Spleen (tissue), 11 donors: ENCODE measurements around the gene NUDT8. TPM values are rescaled to one million over a fixed set of nuclear protein-coding genes. Genes with fewer than 3 reads are reported as not detected.
"Not testable (repeated sequence)": the region's sequence is repeated elsewhere in the genome, so short reads cannot be mapped to it uniquely, and the experiment has no call there.

Experiments
- DNase-seq: peaks from one replicate; pipeline ENCODE4 v3.0.0-alpha.2; 2020
- H3K27ac ChIP-seq, 8 donors: fragments of 200-600 bp; sonication (generic) in 7 of 8; 1 replicate in 4 of 8; 2 replicates in 4 of 8; pipeline versions ENCODE4 v1.5.0 to v1.8.0; 2016 to 2021; ENCODE audit warnings: inconsistent platforms in 4 of 8, mild to moderate bottlenecking in 4 of 8, moderate library complexity in 1 of 8
- H3K27me3 ChIP-seq, 7 donors: fragments of 200-600 bp; sonication (generic) in 6 of 7; replicated peaks in 1 of 7; 1 replicate in 4 of 7; 2 replicates in 3 of 7; pipeline versions ENCODE4 v1.5.0 to v1.8.0; 2016 to 2021; ENCODE audit warnings: inconsistent platforms in 3 of 7, mild to moderate bottlenecking in 1 of 7
- H3K36me3 ChIP-seq, 6 donors: fragments of 200-600 bp; sonication (generic) in 5 of 6; 1 replicate in 4 of 6; 2 replicates in 2 of 6; pipeline versions ENCODE4 v1.5.0 to v1.8.0; 2016 to 2021; ENCODE audit warnings: inconsistent platforms in 2 of 6
- H3K4me1 ChIP-seq, 6 donors: fragments of 200-600 bp; sonication (generic) in 5 of 6; 1 replicate in 3 of 6; 2 replicates in 3 of 6; pipeline versions ENCODE4 v1.5.0 to v1.8.0; 2016 to 2021; ENCODE audit warnings: inconsistent platforms in 3 of 6
- H3K4me3 ChIP-seq, 8 donors: fragments of 200-600 bp; sonication (generic) in 7 of 8; 1 replicate in 4 of 8; 2 replicates in 4 of 8; pipeline versions ENCODE4 v1.5.0 to v1.8.0; 2016 to 2021; ENCODE audit warnings: inconsistent platforms in 4 of 8, mild to moderate bottlenecking in 4 of 8, moderate library complexity in 2 of 8
- H3K9me3 ChIP-seq, 8 donors: fragments of 200-600 bp; sonication (generic) in 7 of 8; 1 replicate in 4 of 8; 2 replicates in 4 of 8; pipeline versions ENCODE4 v1.5.0 to v1.8.0; 2016 to 2021; ENCODE audit warnings: inconsistent platforms in 4 of 8
- POLR2A ChIP-seq, 3 donors: fragments of 450-650 bp; IDR thresholded peaks; one replicate each; pipeline ENCODE4 v1.5.1; 2017; ENCODE audit warnings: antibody characterized with exemption in 3 of 3, mild to moderate bottlenecking in 1 of 3
- POLR2AphosphoS5 ChIP-seq, 3 donors: sonication (generic); formaldehyde crosslinking; IDR thresholded peaks; one replicate each; pipeline ENCODE4 v1.5.1; 2017; ENCODE audit warnings: antibody characterized with exemption in 3 of 3
- WGBS, 5 donors: extraction: QIAGEN DNeasy Blood & Tissue Kit in 3 of 5; methylation state at CpG; one replicate each; pipeline versions ENCODE4 v1.1.5 to v1.1.7; 2013 to 2018; 5-methylcytosine and 5-hydroxymethylcytosine counted together
- intact Hi-C: fragments of 100-400 bp; cut with DNase I; formaldehyde crosslinking; loops from one replicate; pipeline ENCODE4 v1.15.0; 2023; ENCODE audit warnings: low total_unique reads
- polyA plus RNA-seq, 3 donors: library from polyadenylated mRNA; stranded (reverse); fragments of 200-250 nt; gene quantifications; one replicate each; pipeline ENCODE4 v1.2.1, GENCODE V29; 2013
- total RNA-seq, 7 donors: library from RNA; depleted of rRNA in 3 of 7; stranded (reverse); fragments of >200 nt in 3 of 7; fragmentation: NEBNext Ultra II Directional in 4 of 7; extraction: Animal tissue kit (Norgen Biotek cat#: 25700) in 4 of 7; gene quantifications; one replicate each; pipeline versions ENCODE4 v1.1.0 to v1.2.1, GENCODE V29; 2016 to 2021
- TF ChIP-seq, protein P1 (sequence below), 11 experiments: fragments of 200-600 bp in 7 of 11; fragments of 450-650 bp in 4 of 11; sonication (generic) in 4 of 11; IDR thresholded peaks in 8 of 11; conservative IDR thresholded peaks in 3 of 11; 1 replicate in 7 of 11; 2 replicates in 4 of 11; pipeline versions ENCODE4 v1.4.0 to v1.8.0; 2016 to 2021; ENCODE audit warnings: antibody characterized with exemption in 11 of 11, inconsistent platforms in 4 of 11, mild to moderate bottlenecking in 1 of 11
- donor health status: healthy with polysubstance abuse.
- donor health status: DM: no; HTN: no; CAD: no; lungs with moderate emphysema.
- donor health status: DM: no; HTN: no; CAD: no.
- donor health status: Bipolar disorder and iron deficiency.
- donor health status: healthy.
- donor health status: DM: no; HTN: no; CAD: no.
- donor health status: DM: yes; HTN: yes; CAD: no.

Gene NUDT8
- total and polyA plus RNA-seq, 10 donors, result 2.7 to 9.2 (median 5.9) TPM

DNA sequence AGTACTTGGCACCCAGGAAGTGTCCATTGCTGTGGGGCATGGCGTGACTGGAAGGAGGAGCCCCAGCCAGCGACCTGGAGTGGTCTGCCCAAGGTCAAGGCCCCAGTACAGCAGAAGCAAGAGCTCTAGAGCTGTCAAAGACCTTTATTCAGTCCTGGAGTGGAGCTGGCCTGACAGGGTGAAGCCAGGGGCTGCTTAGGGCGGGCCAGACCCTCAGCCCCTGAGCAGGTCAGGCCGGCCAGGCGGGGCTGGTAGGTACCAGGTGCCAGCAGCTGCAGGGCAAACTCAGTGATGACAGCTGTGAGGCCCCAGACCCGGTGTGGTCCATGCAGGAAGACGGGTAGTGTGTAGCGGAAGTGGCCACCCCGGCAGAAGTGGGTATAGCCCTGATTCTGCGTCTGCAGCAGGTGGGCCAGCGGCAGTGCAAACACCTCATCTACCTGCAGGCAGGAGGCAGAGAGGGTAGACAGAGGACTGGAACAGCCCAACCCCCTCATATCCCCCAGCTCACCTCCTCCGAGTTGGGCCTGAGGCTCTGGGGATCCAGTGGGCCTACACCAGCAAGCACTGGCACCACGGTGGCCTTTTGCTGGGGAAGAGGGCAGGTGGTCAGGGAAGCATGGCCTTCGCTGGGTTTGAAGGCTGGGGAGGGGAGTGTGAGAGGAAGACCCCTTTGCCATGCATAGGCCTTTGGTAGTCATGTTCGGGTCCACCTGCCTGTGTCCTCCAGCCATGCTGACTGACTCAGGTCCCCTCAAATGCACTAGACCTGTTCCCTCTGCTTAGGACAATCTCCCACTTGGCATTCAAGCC lies 1.7 kb downstream of the NUDT8 start:
- Histone ChIP-seq H3K27me3 (no peaks in the 10 kb centered on the region), H3K4me3 (no peak overlapping the region), H3K27ac (no peak overlapping the region), H3K9me3 (no peaks in the 10 kb centered on the region), H3K36me3 (no peaks in the 10 kb centered on the region), H3K4me1 (peaks cover 7 to 25% (median 20%) of the 10 kb centered on the region in 6 donors)
- 86 to 93% (median 89%) methylated on average over 13 to 15 of the region's 15 CpGs for WGBS, 5 donors
- TF ChIP-seq POLR2A (IDR thresholded peaks at IDR 0.05) (no peak), POLR2AphosphoS5 (IDR thresholded peaks at IDR 0.05) (no peak)
- peak; percentile 76 for DNase-seq
- intact Hi-C loops, result no loop called here

DNA sequence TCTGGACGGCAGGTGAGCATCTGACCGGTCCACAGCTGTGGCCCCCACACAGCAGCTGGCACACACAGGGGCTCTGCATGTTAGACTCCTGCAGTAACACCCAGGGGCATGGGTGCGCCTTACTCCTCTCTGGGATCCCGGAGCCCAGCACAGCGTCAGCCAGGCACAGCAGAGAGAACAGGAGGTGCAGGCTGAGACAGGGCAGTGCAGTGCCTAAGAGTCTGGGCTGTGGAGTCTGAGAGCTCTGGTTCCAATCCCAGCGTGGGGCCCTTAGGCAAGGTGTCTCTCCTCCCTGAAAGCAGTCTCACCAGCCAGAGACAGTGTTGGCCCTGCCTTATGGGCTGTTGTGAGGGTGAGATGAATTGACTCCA lies 2.3 kb downstream of the NUDT8 start:
- DNase-seq, result peak; percentile 70
- no peak overlapping the region for H3K4me3 ChIP-seq

DNA sequence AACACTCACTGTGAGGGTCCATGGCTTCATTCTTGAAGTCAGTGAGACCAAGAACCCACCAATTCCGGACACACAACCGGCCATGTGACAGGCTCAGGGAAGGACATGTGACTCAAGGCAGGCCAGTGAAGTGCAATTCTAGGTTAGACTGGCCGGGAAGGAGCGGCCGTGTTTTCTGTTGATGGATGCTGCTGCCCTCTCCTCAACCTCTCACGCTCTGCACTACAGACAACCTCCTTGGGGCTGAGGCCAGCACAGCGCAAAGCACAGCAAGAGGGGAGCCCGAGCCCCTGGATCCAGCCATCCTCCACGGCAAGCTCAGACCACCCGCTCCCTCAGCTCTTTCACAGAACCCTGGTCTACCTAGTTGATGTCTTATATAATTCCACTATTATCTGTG lies 2.8 kb downstream of the NUDT8 start:
- H3K27ac ChIP-seq, result no peak overlapping the region
- H3K4me3 ChIP-seq, result no peak overlapping the region
- 90 to 95% (median 94%) methylated on average over 8 to 10 of the region's 10 CpGs for WGBS, 5 donors
- no peaks in the 10 kb centered on the region for H3K27me3 ChIP-seq
- TF ChIP-seq POLR2AphosphoS5 (IDR thresholded peaks at IDR 0.05) (no peak), POLR2A (IDR thresholded peaks at IDR 0.05) (no peak)
- TF ChIP-seq, protein P1, sequence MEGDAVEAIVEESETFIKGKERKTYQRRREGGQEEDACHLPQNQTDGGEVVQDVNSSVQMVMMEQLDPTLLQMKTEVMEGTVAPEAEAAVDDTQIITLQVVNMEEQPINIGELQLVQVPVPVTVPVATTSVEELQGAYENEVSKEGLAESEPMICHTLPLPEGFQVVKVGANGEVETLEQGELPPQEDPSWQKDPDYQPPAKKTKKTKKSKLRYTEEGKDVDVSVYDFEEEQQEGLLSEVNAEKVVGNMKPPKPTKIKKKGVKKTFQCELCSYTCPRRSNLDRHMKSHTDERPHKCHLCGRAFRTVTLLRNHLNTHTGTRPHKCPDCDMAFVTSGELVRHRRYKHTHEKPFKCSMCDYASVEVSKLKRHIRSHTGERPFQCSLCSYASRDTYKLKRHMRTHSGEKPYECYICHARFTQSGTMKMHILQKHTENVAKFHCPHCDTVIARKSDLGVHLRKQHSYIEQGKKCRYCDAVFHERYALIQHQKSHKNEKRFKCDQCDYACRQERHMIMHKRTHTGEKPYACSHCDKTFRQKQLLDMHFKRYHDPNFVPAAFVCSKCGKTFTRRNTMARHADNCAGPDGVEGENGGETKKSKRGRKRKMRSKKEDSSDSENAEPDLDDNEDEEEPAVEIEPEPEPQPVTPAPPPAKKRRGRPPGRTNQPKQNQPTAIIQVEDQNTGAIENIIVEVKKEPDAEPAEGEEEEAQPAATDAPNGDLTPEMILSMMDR (IDR thresholded peaks at IDR 0.05 in 8 of 11, conservative IDR thresholded peaks at IDR 0.05 in 3 of 11), result no peak
- H3K9me3 ChIP-seq, result no peaks in the 10 kb centered on the region
- H3K4me1 ChIP-seq, result peaks cover 7 to 25% (median 20%) of the 10 kb centered on the region in 6 donors
- H3K36me3 ChIP-seq, result no peaks in the 10 kb centered on the region
- DNase-seq, result peak; percentile 69
- intact Hi-C loops, result no loop called here

More for the DNA sequence above, 2.3 kb downstream of the NUDT8 start:
- no peaks in the 10 kb centered on the region for H3K36me3 ChIP-seq
- 90 to 100% (median 94%) methylated on average over 3 to 6 of the region's 6 CpGs for WGBS, 5 donors
- no peaks in the 10 kb centered on the region for H3K27me3 ChIP-seq
- intact Hi-C loops, result no loop called here
- H3K4me1 ChIP-seq, result peaks cover 7 to 25% (median 20%) of the 10 kb centered on the region in 6 donors
- no peaks in the 10 kb centered on the region for H3K9me3 ChIP-seq
- TF ChIP-seq POLR2A (IDR thresholded peaks at IDR 0.05) (no peak), POLR2AphosphoS5 (IDR thresholded peaks at IDR 0.05) (no peak)
- TF ChIP-seq, protein P1 (IDR thresholded peaks at IDR 0.05 in 8 of 11, conservative IDR thresholded peaks at IDR 0.05 in 3 of 11), result no peak
- no peak overlapping the region for H3K27ac ChIP-seq

DNA sequence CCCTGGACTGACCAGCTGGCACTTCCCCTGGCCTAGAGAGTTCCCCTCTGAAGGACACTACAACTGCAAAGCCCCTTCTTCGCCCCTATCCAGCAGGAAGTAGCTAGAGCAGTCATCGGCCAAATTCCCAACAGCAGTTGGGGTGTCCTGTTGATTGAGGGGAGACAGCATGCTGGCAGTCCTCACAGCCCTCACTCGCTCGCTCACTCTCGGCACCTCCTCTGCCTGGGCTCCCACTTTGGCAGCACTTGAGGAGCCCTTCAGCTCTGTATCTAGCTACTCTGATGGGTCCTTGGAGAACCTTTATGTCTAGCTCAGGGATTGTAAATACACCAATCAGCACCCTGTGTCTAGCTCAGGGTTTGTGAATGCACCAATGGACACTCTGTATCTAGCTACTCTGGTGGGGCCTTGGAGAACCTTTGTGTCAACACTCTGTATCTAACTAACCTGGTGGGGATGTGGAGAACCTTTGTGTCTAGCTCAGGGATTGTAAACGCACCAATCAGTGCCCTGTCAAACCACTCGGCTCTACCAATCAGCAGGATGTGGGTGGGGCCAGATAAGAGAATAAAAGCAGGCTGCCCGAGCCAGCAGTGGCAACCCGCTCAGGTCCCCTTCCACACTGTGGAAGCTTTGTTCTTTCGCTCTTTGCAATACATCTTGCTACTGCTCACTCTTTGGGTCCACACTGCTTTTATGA lies 3.5 kb downstream of the NUDT8 start:
- H3K4me3 ChIP-seq, H3K36me3 ChIP-seq, H3K27ac ChIP-seq, intact Hi-C loops, H3K27me3 ChIP-seq, DNase-seq, H3K9me3 ChIP-seq: not testable (repeated sequence)
- peaks cover 7 to 23% (median 20%) of the 10 kb centered on the region in 6 donors for H3K4me1 ChIP-seq
- WGBS, 5 donors, result 89 to 95% (median 92%) methylated on average over 9 to 10 of the region's 10 CpGs

DNA sequence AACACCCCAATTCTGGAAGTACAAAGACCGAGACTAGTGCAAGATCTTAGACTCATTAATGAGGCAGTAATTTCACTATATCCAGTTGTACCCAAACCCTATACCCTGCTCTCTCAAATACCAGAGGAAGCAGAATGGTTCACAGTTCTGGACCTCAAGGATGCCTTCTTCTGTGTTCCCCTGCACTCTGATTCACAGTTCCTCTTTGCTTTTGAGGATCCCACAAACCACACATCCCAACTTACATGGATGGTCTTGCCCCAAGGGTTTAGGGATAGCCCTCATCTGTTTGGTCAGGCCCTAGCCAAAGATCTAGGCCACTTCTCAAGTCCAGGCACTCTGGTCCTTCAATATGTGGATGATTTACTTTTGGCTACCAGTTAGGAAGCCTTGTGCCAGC lies 5.9 kb downstream of the NUDT8 start:
- intact Hi-C loops, DNase-seq: not testable (repeated sequence)

DNA sequence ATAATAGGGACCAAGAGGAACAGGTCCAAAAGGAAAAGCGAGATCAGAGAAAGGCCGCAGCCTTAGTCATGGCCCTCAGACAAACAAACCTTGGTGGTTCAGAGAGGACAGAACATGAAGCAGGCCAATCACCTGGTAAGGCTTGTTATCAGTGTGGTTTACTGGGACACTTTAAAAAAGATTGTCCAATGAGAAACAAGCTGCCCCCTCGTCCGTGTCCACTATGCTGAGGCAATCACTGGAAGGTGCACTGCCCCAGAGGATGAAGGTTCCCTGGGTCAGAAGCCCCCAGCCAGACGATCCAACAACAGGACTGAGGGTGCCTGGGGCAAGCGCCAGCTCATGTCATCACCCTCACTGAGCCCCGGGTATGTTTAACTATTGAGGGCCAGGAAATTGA lies 6.8 kb downstream of the NUDT8 start:
- WGBS, 5 donors, result 60 to 90% (median 75%) methylated on average over 6 to 7 of the region's 7 CpGs
- H3K36me3 ChIP-seq, H3K9me3 ChIP-seq, DNase-seq, H3K4me3 ChIP-seq, H3K4me1 ChIP-seq, intact Hi-C loops, H3K27ac ChIP-seq, H3K27me3 ChIP-seq: not testable (repeated sequence)

More for the DNA sequence above, 5.9 kb downstream of the NUDT8 start:
- H3K4me3 ChIP-seq, H3K27me3 ChIP-seq, H3K4me1 ChIP-seq, H3K36me3 ChIP-seq, H3K27ac ChIP-seq, H3K9me3 ChIP-seq: not testable (repeated sequence)
- 75 to 94% (median 89%) methylated on average over 1 of the region's 1 CpG for WGBS, 5 donors

DNA sequence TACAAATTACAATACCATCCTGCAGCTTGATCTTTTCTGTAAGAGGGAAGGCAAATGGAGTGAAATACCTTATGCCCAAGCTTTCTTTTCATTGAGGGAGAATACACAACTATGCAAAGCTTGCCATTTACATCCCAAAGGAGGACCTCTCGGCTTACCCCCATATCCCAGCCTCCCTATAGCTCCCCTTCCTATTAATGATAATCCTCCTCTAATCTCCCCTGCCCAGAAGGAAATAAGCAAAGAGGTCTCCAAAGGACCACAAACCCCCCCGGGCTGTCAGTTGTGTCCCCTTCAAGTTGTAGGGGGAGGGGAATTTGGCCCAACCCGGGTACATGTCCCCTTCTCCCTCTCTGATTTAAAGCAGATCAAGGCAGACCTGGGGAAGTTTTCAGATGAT lies 7.8 kb downstream of the NUDT8 start:
- H3K4me3 ChIP-seq, intact Hi-C loops, H3K27ac ChIP-seq, H3K27me3 ChIP-seq, H3K36me3 ChIP-seq, DNase-seq, H3K4me1 ChIP-seq, H3K9me3 ChIP-seq: not testable (repeated sequence)
- 61 to 86% (median 77%) methylated on average over 2 to 3 of the region's 3 CpGs for WGBS, 5 donors

DNA sequence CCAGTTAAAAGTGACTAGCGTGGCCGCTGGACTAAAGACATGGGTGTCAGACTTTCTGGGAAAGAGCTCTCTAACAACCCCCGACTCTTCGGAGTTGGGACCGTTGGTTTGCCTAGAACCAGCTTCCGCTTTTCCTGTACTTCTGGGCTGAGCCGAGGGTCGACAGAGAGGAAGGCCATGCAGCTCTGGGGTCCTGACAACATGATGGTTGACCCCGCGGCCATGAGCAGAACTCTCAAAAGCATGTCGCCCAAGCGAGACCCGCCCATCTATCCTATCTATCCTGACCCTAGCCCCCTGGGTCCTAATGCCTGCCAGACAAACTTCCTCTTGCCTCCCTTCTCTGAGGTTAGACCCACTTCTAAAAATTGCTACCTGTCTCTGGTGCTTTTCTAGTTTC lies 9.1 kb downstream of the NUDT8 start:
- H3K4me3 ChIP-seq, DNase-seq, H3K36me3 ChIP-seq, H3K27ac ChIP-seq, H3K9me3 ChIP-seq, intact Hi-C loops: not testable (repeated sequence)
- 84 to 90% (median 86%) methylated on average over 11 to 13 of the region's 13 CpGs for WGBS, 5 donors
- Histone ChIP-seq H3K27me3 (peaks cover 0 to 14% (median 0%) of the 10 kb centered on the region in 7 donors), H3K4me1 (peaks cover 0 to 13% (median 6%) of the 10 kb centered on the region in 6 donors)
